GM12874 (cell line): Measurements from ENCODE around the gene TMEM89.

Experiments used
- TF ChIP-seq, protein P1 (sequence below): IDR thresholded peaks from 2 replicates; pipeline ENCODE4 v1.5.1; 2011; ENCODE audit warnings: low read depth, mild to moderate bottlenecking, control low read depth, low read length, moderate library complexity; ENCODE audit not compliant: insufficient read depth

TMEM89 gene

GRCh38 chr3:48639944-48640606 is 18.5 kb upstream of the TMEM89 start:
- TF ChIP-seq, protein P1, sequence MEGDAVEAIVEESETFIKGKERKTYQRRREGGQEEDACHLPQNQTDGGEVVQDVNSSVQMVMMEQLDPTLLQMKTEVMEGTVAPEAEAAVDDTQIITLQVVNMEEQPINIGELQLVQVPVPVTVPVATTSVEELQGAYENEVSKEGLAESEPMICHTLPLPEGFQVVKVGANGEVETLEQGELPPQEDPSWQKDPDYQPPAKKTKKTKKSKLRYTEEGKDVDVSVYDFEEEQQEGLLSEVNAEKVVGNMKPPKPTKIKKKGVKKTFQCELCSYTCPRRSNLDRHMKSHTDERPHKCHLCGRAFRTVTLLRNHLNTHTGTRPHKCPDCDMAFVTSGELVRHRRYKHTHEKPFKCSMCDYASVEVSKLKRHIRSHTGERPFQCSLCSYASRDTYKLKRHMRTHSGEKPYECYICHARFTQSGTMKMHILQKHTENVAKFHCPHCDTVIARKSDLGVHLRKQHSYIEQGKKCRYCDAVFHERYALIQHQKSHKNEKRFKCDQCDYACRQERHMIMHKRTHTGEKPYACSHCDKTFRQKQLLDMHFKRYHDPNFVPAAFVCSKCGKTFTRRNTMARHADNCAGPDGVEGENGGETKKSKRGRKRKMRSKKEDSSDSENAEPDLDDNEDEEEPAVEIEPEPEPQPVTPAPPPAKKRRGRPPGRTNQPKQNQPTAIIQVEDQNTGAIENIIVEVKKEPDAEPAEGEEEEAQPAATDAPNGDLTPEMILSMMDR, result no peak

DNA sequence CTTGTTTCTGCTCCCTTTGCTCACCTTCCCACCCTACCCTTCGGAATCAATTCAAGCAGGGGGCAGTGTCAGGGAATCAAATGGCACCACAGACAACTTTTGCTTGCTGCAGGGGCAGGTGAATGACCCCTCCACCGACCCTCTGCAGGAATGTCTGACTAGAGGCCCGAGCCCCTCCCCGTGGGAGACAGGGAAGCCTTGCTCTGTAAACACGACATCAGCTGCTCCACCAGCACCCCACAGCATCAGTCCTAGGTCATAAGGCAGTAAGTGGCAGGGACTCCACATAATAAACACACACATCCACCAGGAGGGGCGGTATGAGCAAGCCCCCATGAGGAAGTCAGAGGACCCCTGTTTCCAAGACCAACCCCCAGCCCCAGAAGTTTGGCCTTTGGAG is 15.7 kb upstream of the TMEM89 start:
- TF ChIP-seq, protein P1, result no peak

- TF ChIP-seq, protein P1, result no peak
These were observed 14.6 kb upstream of the TMEM89 start for GRCh38 chr3:48636149-48636655.

DNA sequence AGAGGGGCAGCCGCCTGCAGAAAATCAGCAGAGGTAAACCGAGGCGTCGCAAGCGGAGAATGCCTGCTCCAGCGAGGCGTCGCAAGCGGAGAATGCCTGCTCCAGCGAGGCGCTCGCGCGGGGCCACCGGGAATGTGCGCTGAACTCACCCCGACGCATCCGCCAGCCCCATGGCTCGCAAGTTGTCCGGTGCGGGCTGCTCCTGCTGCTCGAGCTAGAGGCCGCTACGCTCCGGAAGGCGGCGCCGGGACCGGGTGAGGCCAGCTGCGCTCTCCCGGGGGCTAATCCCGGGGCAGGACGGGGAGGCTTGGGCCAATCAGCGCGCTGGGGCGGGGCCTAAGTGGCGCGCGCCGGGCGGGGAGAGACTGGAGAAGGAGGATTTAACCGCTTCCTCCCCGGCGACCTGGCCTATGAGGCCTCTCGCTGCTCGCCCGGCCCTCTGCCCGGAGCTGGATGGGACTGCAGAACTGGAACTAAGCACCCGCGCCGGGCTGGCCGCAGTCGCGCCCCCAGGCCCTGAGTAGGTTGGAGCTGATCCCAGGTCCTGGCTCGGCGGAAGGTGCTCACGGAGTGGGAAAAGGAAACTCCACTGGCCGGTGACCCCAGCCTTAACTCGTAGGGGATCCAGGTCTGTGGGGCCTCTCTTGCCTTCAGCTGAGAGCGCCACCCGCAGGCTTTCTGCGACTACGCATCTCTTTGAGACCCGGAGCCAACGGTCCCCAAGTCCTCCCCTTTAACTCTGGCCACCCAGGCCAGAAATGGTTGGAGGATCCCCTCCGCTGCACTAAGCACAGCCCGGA is 13.9 kb upstream of the TMEM89 start, which contains the start of gene SLC26A6:
SLC26A6 (minus strand) TSS at position 240 of the 800 bp plus-strand sequence; CDS start at position 172, 68 bp downstream.
- TF ChIP-seq, protein P1, result peak; percentile 90

DNA sequence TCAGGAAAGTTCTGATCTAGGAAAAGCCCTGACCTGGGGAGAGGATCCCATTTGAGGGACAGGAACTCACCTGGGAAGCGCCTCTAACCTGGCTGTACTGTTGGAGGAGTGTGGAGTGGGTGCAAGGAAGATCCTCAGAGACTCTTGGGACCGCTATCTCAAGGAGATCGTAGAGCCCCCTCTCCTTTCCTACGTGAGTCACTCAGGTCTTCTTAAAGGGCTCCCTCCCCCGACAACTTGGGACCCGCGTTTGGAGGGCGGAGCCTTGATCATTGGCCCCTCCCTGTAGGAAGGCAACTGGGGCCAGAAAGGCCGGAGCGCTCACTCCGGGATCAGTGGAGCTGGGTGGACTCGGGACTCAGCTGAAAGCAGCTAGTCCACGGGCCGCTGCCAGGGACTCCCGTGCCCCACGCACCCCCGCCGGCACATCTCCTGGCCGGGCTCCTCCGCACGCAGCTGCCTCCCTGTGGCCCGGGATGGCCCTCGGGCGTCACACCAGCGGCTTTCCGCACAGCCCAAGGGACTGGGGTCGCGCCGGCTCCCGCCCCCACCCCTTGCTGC is 13.2 kb upstream of the TMEM89 start:
- TF ChIP-seq, protein P1, result no peak

- TF ChIP-seq, protein P1, result no peak
These were observed 12.2 kb upstream of the TMEM89 start for GRCh38 chr3:48633743-48634142.

GRCh38 chr3:48633256-48633655 is 11.7 kb upstream of the TMEM89 start:
- TF ChIP-seq, protein P1, result no peak
